A549 (cell line): ENCODE measurements around the gene CFAP61. TPM values are rescaled to one million over a fixed set of nuclear protein-coding genes. Genes with fewer than 3 reads are reported as not detected.

Experiments used
- ATAC-seq, 2 experiments: fragments of 200-7000 bp in 1 of 2; fragments of >200 bp in 1 of 2; cut with Nextera tagmentation in 1 of 2; cut with Tn5 transposase in 1 of 2; 3 replicates each; pipeline versions ENCODE4 v1.8.0 to v1.9.1; 2018 to 2020; ENCODE audit warnings: mild to moderate bottlenecking in 1 of 2, moderate library complexity in 1 of 2
- CTCF ChIA-PET: fragments of 300-600 bp; sonication (Branson Sonifier 250); formaldehyde crosslinking; extraction: SDS; loops from one replicate; lab custom pipeline; 2021; ENCODE audit warnings: antibody characterized with exemption, inconsistent platforms; lab: Yijun Ruan, JAX
- POLR2A ChIA-PET: fragments of 350-600 bp; formaldehyde crosslinking; extraction: SDS; loops from one replicate; lab custom pipeline; 2021; ENCODE audit warnings: antibody characterized with exemption, inconsistent platforms; lab: Yijun Ruan, JAX
- DNase-seq, 2 experiments: peaks; one replicate each; pipeline versions ENCODE4 v3.0.0 to v3.0.0-alpha.2; 2011 to 2016; ENCODE audit warnings: low read depth in 1 of 2, low spot score in 1 of 2
- FAIRE-seq: peaks from 2 replicates; lab custom pipeline; 2011; peaks lifted over from hg19 to GRCh38; lab: Jason Lieb, UNC
- H3K27ac ChIP-seq, 2 experiments: fragments of >200 bp; sonication (Bioruptor Twin); formaldehyde crosslinking; 3 replicates each; pipeline ENCODE4 v1.5.1; 2016 to 2017
- H3K4me1 ChIP-seq: fragments of >200 bp; sonication (Bioruptor Twin); formaldehyde crosslinking; 3 replicates; pipeline ENCODE4 v1.6.1; 2016
- H3K4me2 ChIP-seq: fragments of >200 bp; sonication (Bioruptor Twin); formaldehyde crosslinking; 3 replicates; pipeline ENCODE4 v1.6.1; 2016
- H3K4me3 ChIP-seq: fragments of >200 bp; sonication (Bioruptor Twin); formaldehyde crosslinking; 3 replicates; pipeline ENCODE4 v1.5.1; 2016
- H3K9me3 ChIP-seq: fragments of >200 bp; sonication (Bioruptor Twin); formaldehyde crosslinking; 3 replicates; pipeline ENCODE4 v1.6.1; 2016
- CEBPB ChIP-seq, 2 experiments: fragments of >200 bp in 1 of 2; sonication (Bioruptor Twin) in 1 of 2; formaldehyde crosslinking in 1 of 2; IDR thresholded peaks; 2 replicates each; pipeline ENCODE4 v1.6.1; 2012 to 2016
- EHF ChIP-seq: fragments of 250-450 bp; sonication (Bioruptor Pico); IDR thresholded peaks from 2 replicates; pipeline ENCODE4 v1.5.0; 2020; ENCODE audit warnings: mild to moderate bottlenecking
- EHMT2 ChIP-seq: fragments of 200-600 bp; sonication (generic); IDR thresholded peaks from 2 replicates; pipeline ENCODE4 v1.6.1; 2016; ENCODE audit warnings: antibody characterized with exemption, low read depth, mild to moderate bottlenecking, moderate library complexity
- GATA3 ChIP-seq: IDR thresholded peaks from 2 replicates; pipeline ENCODE4 v1.6.1; 2012; ENCODE audit warnings: borderline replicate concordance
- HEYL ChIP-seq: fragments of 250-450 bp; sonication (Bioruptor Pico); IDR thresholded peaks from 2 replicates; pipeline ENCODE4 v1.8.0; 2021; ENCODE audit warnings: mild to moderate bottlenecking, moderate library complexity
- HOXA7 ChIP-seq: fragments of 250-450 bp; sonication (Bioruptor Pico); IDR thresholded peaks from 2 replicates; pipeline ENCODE4 v1.5.0; 2020; ENCODE audit warnings: mild to moderate bottlenecking, moderate library complexity
- HOXB13 ChIP-seq: fragments of 250-450 bp; sonication (Bioruptor Pico); IDR thresholded peaks from 2 replicates; pipeline ENCODE4 v1.5.0; 2020; ENCODE audit warnings: low read depth, mild to moderate bottlenecking, moderate library complexity
- JUNB ChIP-seq: fragments of >200 bp; sonication (Bioruptor Twin); formaldehyde crosslinking; IDR thresholded peaks from 2 replicates; pipeline ENCODE4 v1.6.1; 2016
- KDM1A ChIP-seq: fragments of 200-600 bp; sonication (generic); IDR thresholded peaks from 2 replicates; pipeline ENCODE4 v1.6.1; 2016; ENCODE audit warnings: low read depth, mild to moderate bottlenecking
- MAZ ChIP-seq: fragments of 150-350 bp; IDR thresholded peaks from 2 replicates; pipeline ENCODE4 v1.6.1; 2014; ENCODE audit warnings: antibody characterized with exemption, low read depth, low read length, borderline replicate concordance
- MYC ChIP-seq: IDR thresholded peaks from 2 replicates; pipeline ENCODE4 v1.6.1; 2012; ENCODE audit warnings: mild to moderate bottlenecking, inconsistent platforms, low read length, improper control_type of control experiment, borderline replicate concordance
- TFCP2L1 ChIP-seq: fragments of 250-450 bp; sonication (Bioruptor Pico); IDR thresholded peaks from 2 replicates; pipeline ENCODE4 v1.5.0; 2021; ENCODE audit warnings: mild to moderate bottlenecking
- ZC3H11A ChIP-seq: fragments of 450-650 bp; IDR thresholded peaks from 2 replicates; pipeline ENCODE4 v1.6.1; 2014; ENCODE audit warnings: antibody characterized with exemption, mild to moderate bottlenecking
- ZNF302 ChIP-seq: fragments of 250-450 bp; sonication (Bioruptor Pico); IDR thresholded peaks from 2 replicates; pipeline ENCODE4 v1.9.0; 2021; ENCODE audit warnings: inconsistent platforms, mild to moderate bottlenecking, moderate library complexity
- ZSCAN20 ChIP-seq: fragments of 250-450 bp; sonication (Bioruptor Pico); IDR thresholded peaks from 2 replicates; pipeline ENCODE4 v1.8.0; 2022; ENCODE audit warnings: mild to moderate bottlenecking, moderate library complexity
- WGBS: methylation state at CpG from one replicate; pipeline ENCODE4 v1.1.6; 2017; ENCODE audit errors: missing lambda C conversion rate; 5-methylcytosine and 5-hydroxymethylcytosine counted together
- polyA plus RNA-seq, 4 experiments: library from polyadenylated mRNA; depleted of rRNA in 3 of 4; stranded (reverse); fragments of >200 nt; fragmentation: RNase III in 1 of 4; extraction: RNeasy Plus Mini Kit Qiagen cat#74134 plus additional on column Dnase treatment in 1 of 4; gene quantifications; 2 replicates in 3 of 4; 3 replicates in 1 of 4; pipeline ENCODE4 v1.2.3, GENCODE V29; 2011 to 2017
- TF ChIP-seq, protein P1 (sequence below): fragments of 150-350 bp; IDR thresholded peaks from 2 replicates; pipeline ENCODE4 v1.6.1; 2014; ENCODE audit warnings: low read depth, mild to moderate bottlenecking, low read length
- TF ChIP-seq, protein P2 (sequence below): fragments of 450-650 bp; IDR thresholded peaks from 2 replicates; pipeline ENCODE4 v1.6.1; 2014; ENCODE audit warnings: antibody characterized with exemption
- TF ChIP-seq, protein P3 (sequence below): fragments of 200-600 bp; sonication (generic); IDR thresholded peaks from 2 replicates; pipeline ENCODE4 v1.6.1; 2016; ENCODE audit warnings: antibody characterized with exemption, mild to moderate bottlenecking, moderate library complexity
- TF ChIP-seq, protein P4 (sequence below): fragments of 250-450 bp; sonication (Bioruptor Pico); IDR thresholded peaks from 2 replicates; pipeline ENCODE4 v1.5.0; 2021; ENCODE audit warnings: mild to moderate bottlenecking, moderate library complexity, borderline replicate concordance
- TF ChIP-seq, protein P5 (sequence below): fragments of >200 bp; sonication (Bioruptor Twin); formaldehyde crosslinking; IDR thresholded peaks from 3 replicates; pipeline ENCODE4 v1.6.1; 2016

CFAP61 gene
- polyA plus RNA-seq, 2 of the 4 experiments (the other 2 are of a cell fraction), result 0.39 to 0.70 TPM

DNA sequence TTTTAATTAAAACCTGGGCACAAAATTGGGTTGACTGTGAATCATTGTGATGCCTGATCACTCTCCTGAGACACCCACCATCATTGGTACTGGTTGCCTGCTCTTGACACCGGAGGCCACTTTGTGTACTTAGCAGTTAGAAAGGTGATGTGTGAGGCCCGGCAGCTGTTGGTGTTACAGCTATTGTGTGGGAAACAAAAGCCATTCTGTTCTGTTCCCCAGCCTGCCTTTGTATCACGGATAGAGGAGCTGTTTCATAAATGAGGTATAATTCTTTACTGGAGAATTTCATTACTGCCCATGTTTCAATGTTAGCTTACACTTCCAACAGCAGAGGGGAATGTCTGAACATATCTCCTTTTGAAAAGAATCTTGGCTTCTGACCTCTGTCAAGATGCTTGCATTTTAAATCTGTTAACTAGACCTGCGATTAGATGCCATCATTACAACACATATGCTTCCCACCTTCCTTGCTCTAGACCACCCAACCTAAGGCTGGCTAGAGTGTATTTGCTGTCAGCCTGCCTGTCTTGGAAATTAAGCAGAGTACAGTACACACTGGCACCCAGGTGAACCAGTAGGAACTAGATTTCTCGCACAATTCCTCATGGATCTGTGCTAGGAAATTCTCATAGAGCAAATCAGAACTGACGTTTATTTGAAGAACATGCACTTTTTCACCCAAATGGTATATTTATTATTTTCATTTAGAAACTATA lies 173.2 kb downstream of the CFAP61 start:
- Histone ChIP-seq H3K4me3 (no peak overlapping the region), H3K27ac (no peak overlapping the region), H3K4me2 (no peak overlapping the region), H3K9me3 (peaks cover 26% of the 10 kb centered on the region), H3K4me1 (no peaks in the 10 kb centered on the region)
- ATAC-seq, result no peak
- no peak for DNase-seq
- TF ChIP-seq TFCP2L1 (CRISPR knock-in tag) (no peak), HOXB13 (no peak), GATA3 (no peak), MYC (no peak), ZSCAN20 (CRISPR knock-in tag) (no peak), CEBPB (IDR thresholded peaks at IDR 0.05) (no peak), ZC3H11A (no peak), EHMT2 (no peak)
- TF ChIP-seq, protein P1, sequence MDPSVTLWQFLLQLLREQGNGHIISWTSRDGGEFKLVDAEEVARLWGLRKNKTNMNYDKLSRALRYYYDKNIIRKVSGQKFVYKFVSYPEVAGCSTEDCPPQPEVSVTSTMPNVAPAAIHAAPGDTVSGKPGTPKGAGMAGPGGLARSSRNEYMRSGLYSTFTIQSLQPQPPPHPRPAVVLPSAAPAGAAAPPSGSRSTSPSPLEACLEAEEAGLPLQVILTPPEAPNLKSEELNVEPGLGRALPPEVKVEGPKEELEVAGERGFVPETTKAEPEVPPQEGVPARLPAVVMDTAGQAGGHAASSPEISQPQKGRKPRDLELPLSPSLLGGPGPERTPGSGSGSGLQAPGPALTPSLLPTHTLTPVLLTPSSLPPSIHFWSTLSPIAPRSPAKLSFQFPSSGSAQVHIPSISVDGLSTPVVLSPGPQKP, result no peak
- TF ChIP-seq, protein P2, sequence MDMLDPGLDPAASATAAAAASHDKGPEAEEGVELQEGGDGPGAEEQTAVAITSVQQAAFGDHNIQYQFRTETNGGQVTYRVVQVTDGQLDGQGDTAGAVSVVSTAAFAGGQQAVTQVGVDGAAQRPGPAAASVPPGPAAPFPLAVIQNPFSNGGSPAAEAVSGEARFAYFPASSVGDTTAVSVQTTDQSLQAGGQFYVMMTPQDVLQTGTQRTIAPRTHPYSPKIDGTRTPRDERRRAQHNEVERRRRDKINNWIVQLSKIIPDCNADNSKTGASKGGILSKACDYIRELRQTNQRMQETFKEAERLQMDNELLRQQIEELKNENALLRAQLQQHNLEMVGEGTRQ, result no peak
- TF ChIP-seq, protein P3, sequence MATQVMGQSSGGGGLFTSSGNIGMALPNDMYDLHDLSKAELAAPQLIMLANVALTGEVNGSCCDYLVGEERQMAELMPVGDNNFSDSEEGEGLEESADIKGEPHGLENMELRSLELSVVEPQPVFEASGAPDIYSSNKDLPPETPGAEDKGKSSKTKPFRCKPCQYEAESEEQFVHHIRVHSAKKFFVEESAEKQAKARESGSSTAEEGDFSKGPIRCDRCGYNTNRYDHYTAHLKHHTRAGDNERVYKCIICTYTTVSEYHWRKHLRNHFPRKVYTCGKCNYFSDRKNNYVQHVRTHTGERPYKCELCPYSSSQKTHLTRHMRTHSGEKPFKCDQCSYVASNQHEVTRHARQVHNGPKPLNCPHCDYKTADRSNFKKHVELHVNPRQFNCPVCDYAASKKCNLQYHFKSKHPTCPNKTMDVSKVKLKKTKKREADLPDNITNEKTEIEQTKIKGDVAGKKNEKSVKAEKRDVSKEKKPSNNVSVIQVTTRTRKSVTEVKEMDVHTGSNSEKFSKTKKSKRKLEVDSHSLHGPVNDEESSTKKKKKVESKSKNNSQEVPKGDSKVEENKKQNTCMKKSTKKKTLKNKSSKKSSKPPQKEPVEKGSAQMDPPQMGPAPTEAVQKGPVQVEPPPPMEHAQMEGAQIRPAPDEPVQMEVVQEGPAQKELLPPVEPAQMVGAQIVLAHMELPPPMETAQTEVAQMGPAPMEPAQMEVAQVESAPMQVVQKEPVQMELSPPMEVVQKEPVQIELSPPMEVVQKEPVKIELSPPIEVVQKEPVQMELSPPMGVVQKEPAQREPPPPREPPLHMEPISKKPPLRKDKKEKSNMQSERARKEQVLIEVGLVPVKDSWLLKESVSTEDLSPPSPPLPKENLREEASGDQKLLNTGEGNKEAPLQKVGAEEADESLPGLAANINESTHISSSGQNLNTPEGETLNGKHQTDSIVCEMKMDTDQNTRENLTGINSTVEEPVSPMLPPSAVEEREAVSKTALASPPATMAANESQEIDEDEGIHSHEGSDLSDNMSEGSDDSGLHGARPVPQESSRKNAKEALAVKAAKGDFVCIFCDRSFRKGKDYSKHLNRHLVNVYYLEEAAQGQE, result no peak
- no peak for FAIRE-seq
- ChIA-PET POLR2A (no interaction called here), CTCF (interaction anchor here (2.7 kb wide), 1 partner anchor 12 kb away, joined by 11 read pairs; no protein-coding TSS in a partner anchor)
- WGBS, result 15% methylated on average over 6 of the region's 6 CpGs

DNA sequence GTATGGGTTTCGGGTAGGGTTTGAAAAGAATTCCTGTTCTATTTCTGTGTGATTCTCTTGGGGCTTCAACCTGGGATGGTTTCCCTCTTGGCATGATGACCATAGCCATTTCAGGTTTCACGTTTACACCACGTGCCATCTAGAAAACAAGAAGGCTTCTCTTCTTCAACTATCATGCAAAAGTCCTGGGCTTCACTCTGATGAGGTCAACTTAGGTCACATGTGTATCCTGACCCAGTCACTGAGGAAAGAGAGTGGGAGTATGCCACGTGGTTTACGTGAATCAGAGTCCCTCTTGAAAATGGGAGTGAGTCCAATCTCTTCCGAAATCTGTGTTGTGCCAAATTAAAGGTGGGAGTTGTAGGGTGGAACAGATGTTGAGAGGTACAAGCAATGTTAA lies 174.2 kb downstream of the CFAP61 start:
- FAIRE-seq, result no peak

More for the DNA sequence above, 174.2 kb downstream of the CFAP61 start:
- Histone ChIP-seq H3K4me2 (no peak overlapping the region), H3K4me1 (no peaks in the 10 kb centered on the region), H3K27ac (no peak overlapping the region), H3K9me3 (peaks cover 26% of the 10 kb centered on the region), H3K4me3 (no peak overlapping the region)
- 7% methylated on average over 6 of the region's 6 CpGs for WGBS
- CTCF ChIA-PET, result interaction anchor here (0.7 to 4.1 kb wide), 2 partner anchors 12 to 518 kb away, joined by 3 to 25 read pairs; no protein-coding TSS in a partner anchor
- ATAC-seq (no peak), DNase-seq (no peak)
- POLR2A ChIA-PET, result no interaction called here
- no peak for TF ChIP-seq TFCP2L1 (CRISPR knock-in tag)
- TF ChIP-seq EHF, result no peak
- no peak for TF ChIP-seq HOXA7
- no peak for TF ChIP-seq KDM1A
- no peak for TF ChIP-seq JUNB
- TF ChIP-seq, protein P4, sequence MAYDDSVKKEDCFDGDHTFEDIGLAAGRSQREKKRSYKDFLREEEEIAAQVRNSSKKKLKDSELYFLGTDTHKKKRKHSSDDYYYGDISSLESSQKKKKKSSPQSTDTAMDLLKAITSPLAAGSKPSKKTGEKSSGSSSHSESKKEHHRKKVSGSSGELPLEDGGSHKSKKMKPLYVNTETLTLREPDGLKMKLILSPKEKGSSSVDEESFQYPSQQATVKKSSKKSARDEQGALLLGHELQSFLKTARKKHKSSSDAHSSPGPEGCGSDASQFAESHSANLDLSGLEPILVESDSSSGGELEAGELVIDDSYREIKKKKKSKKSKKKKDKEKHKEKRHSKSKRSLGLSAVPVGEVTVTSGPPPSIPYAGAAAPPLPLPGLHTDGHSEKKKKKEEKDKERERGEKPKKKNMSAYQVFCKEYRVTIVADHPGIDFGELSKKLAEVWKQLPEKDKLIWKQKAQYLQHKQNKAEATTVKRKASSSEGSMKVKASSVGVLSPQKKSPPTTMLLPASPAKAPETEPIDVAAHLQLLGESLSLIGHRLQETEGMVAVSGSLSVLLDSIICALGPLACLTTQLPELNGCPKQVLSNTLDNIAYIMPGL, result no peak
- no peak for TF ChIP-seq HEYL (CRISPR knock-in tag)
- TF ChIP-seq, protein P5, sequence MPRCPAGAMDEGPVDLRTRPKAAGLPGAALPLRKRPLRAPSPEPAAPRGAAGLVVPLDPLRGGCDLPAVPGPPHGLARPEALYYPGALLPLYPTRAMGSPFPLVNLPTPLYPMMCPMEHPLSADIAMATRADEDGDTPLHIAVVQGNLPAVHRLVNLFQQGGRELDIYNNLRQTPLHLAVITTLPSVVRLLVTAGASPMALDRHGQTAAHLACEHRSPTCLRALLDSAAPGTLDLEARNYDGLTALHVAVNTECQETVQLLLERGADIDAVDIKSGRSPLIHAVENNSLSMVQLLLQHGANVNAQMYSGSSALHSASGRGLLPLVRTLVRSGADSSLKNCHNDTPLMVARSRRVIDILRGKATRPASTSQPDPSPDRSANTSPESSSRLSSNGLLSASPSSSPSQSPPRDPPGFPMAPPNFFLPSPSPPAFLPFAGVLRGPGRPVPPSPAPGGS, result no peak
- TF ChIP-seq CEBPB (IDR thresholded peaks at IDR 0.05), result no peak
- no peak for TF ChIP-seq ZNF302 (CRISPR knock-in tag)
- TF ChIP-seq MAZ, result no peak
